Peyer's patch (tissue), 4 donors: Measurements from ENCODE around the gene LAMA5.

Source experiments
- POLR2A ChIP-seq, 2 donors: fragments of 450-650 bp; IDR thresholded peaks; one replicate each; pipeline ENCODE4 v1.5.1; 2017; ENCODE audit warnings: antibody characterized with exemption in 2 of 2, mild to moderate bottlenecking in 2 of 2, moderate library complexity in 2 of 2
- TF ChIP-seq, protein P1 (sequence below), 6 experiments: fragments of 450-650 bp in 4 of 6; fragments of 200-600 bp in 2 of 6; sonication (generic) in 1 of 6; IDR thresholded peaks; one replicate each; pipeline ENCODE4 v1.5.1; 2017 to 2019; ENCODE audit warnings: antibody characterized with exemption in 6 of 6, mild to moderate bottlenecking in 3 of 6, moderate library complexity in 1 of 6

DNA sequence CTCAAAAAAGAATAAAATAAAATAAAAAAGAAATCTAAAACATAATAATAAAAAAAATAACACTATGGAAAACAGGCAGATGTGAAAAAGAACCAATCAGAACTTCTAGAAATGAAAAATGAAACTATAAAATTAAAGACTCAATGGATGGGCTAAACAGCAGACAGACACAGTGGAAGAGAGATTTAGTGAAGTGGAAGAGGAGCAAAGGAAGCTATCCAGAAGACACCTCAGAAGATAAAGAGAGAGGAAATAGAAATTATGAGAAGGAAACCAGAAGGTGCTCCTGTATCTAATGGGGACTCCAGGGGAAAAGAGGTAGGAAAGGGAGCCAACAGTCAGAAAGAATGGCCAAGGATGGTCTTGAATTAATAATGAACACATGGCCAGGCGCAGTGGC is 18.5 kb downstream of the LAMA5 start:
- TF ChIP-seq, protein P1, sequence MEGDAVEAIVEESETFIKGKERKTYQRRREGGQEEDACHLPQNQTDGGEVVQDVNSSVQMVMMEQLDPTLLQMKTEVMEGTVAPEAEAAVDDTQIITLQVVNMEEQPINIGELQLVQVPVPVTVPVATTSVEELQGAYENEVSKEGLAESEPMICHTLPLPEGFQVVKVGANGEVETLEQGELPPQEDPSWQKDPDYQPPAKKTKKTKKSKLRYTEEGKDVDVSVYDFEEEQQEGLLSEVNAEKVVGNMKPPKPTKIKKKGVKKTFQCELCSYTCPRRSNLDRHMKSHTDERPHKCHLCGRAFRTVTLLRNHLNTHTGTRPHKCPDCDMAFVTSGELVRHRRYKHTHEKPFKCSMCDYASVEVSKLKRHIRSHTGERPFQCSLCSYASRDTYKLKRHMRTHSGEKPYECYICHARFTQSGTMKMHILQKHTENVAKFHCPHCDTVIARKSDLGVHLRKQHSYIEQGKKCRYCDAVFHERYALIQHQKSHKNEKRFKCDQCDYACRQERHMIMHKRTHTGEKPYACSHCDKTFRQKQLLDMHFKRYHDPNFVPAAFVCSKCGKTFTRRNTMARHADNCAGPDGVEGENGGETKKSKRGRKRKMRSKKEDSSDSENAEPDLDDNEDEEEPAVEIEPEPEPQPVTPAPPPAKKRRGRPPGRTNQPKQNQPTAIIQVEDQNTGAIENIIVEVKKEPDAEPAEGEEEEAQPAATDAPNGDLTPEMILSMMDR (IDR thresholded peaks at IDR 0.05), result no peak
- no peak for TF ChIP-seq POLR2A (IDR thresholded peaks at IDR 0.05)
